DMS114 treated with DMSO at 0.1 percent for 48 hours (cell line): ENCODE measurements around the gene PKN1.

Source experiments
- DNase-seq: peaks from one replicate; lab custom pipeline; 2025; ENCODE audit not compliant: unreplicated experiment; lab: John Stamatoyannopoulos, UW

Gene PKN1

DNA sequence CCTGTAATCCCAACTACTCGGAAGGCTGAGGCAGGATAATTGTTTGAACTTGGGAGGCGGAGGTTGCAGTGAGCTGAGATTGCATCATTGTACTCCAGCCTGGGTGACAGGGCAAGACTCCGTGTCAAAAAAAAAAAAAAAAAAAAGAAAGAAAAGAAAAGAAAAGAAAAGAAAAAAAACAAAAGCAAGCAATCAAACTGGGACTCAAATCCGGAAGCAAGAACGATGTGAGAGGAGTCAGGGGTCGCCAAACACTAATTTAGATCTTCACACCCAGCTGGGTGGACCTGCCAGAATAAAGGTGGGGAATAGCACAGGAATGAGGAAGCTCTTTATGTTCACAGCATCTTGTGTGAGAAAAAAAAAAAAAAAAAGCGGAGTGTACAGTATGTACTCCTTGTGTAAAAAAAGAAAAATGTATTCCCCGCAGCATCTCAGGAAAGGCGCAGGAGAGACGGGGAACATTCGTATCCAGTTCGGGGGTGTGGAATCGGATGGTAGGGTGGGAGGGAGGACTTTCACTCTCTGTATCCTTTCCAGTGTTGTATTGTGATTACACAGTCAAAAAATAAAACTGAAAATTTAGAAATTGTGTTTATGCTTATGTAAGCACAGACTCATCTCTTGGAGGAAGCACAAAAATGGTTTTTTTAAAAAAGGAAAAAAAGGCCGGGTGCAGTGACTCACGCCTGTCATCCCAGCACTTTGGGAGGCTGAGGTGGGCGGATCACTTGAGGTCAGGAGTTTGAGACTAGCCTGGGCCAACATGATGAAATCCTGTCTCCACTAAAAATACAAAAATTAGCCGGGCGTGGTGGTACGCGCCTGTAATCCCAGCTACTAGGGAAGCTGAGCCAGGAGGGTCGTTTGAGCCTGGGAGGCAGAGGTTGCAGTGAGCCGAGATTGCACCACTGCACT is 77.5 kb downstream of the PKN1 start:
- DNase-seq = no peak

DNA sequence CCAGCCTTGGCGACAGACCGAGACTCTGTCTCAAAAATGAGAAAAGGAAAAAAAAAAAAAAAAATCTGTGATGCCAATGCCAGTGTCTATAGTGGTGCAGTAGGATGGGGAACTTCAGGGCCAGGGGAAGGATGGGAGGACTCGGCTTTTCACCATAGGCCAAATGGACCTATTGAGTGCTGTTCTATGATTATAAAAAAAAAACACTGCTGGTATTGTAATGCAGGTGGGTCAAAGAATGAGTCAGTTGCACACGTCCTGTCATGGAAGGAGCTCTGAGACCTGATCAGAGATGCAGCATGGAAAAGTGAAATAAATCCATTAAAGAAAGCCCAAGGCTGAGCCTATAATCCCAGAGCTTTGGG is 78.1 kb downstream of the PKN1 start:
- no peak for DNase-seq

DNA sequence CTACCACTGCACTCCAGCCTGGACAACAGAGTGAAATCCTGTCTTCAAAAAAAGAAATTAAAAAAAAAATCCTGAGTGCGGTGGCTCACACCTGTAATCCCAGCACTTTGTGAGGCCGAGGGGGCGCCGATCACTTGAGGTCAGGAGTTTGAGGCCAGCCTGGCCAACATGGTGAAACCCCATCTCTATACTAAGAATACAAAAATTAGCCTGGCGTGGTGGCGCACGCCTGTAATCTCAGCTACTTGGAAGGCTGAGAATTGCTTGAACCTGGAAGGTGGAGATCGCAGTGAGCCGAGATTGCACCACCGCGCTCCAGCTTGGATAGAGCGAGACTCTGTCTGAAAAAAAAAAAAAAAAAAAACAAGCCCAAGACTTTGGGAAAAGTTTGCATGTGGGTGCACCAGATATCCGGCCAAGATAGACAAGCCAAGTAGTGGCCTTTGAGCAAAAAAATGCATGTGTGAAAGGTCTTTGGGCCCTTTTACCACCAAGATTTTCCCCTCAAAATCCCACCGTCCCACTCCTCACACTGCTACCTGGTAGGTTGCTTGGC is 79.4 kb downstream of the PKN1 start:
- DNase-seq = no peak

- no peak for DNase-seq
Measured at GRCh38 chr19:14514215-14514863, 81.2 kb downstream of the PKN1 start.

DNA sequence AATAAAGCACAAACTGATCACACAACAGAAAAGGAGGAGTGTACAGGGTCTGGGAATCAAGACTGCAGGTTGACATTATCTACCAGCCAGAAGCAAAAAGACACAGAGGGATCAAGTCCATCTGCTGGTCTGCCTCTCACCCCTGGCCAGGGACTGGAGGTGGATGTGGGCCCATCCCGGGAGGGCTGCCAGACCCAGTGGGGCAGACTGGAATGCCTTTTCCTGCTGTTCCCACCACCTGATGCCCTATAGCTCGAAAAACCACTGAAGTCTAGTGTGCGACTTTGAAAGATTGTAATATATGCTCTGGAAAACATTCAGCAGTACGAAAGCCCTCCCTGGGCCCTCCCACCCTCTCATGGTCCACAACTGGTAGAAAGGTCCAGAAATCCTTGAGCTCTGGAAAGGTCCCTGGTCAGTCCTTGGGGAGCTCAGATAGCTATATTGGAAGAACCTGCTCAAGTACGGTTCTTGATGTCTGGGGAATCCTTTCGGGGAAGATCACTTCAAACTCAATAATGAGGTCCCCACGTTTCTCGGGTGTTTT is 82.5 kb downstream of the PKN1 start:
- DNase-seq = no peak

GRCh38 chr19:14516048-14516534 is 83.0 kb downstream of the PKN1 start:
- no peak for DNase-seq

- DNase-seq = no peak
Measured at GRCh38 chr19:14516746-14517438, 83.8 kb downstream of the PKN1 start.

GRCh38 chr19:14517446-14517839 is 84.3 kb downstream of the PKN1 start:
- no peak for DNase-seq

DNA sequence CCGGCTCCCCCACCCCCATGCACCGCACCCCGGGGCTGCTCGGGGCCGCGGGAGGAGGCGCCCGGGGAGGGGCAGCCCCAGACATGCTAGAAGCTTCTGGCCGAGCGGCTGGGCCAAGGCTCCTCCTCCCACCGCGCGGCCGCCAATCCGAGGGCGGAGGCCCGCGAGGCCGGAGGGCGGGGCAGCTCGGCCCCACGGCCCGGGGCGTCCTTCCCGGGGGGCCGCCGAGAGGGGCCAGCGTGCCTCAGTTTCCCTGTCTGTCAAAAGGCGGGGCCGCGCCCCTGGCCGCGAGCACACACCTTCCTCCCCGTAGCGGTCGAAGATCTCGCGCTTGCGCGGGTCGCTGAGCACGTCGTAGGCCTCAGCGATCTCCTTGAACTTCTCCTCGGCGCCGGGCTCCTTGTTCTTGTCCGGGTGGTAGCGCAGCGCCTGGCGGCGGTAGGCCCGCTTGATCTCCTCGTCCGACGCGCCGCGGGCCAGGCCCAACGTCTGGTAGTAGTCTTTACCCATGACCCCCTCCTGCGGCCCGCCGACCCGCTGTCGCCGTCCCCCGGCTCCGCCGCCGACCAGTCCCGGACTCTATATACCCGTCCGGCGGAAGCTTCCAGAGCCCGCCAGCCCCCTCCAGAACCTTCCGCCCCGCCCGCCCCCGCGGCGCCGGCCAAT is 84.9 kb downstream of the PKN1 start, which contains the start of gene DNAJB1:
Gene DNAJB1 (minus strand): TSS at position 558 of the 666 bp plus-strand sequence. CDS start 48 bp downstream, at position 510.
- no peak for DNase-seq

DNA sequence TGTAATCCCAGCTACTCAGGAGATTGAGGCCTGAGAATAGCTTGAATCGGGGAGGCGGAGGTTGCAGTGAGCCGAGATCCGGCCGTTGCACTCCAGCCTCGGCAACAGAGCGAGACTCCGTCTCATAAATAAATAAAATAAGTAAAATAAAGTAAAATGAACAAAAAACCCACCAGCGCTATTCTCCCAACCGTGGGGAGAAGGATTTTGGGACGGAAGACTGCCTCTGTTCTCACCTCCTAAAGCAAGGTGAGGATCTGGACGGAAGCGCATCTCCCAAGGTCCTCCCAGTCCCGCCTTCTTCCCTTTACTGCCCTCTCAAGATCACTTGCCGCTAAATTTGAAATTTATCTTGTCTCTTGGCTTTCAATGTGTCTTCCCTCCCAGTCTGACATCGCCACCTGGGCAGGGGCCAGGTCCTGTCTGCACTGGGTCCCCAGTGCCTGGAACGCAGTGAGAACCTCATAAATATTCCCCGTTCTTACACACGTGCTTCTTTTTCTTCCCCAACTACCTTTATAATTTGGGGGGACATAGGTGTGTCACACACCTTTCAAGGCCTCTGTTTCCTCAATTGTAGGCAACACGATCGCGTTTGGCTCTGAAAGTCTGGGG is 86.2 kb downstream of the PKN1 start:
- DNase-seq = no peak

DNA sequence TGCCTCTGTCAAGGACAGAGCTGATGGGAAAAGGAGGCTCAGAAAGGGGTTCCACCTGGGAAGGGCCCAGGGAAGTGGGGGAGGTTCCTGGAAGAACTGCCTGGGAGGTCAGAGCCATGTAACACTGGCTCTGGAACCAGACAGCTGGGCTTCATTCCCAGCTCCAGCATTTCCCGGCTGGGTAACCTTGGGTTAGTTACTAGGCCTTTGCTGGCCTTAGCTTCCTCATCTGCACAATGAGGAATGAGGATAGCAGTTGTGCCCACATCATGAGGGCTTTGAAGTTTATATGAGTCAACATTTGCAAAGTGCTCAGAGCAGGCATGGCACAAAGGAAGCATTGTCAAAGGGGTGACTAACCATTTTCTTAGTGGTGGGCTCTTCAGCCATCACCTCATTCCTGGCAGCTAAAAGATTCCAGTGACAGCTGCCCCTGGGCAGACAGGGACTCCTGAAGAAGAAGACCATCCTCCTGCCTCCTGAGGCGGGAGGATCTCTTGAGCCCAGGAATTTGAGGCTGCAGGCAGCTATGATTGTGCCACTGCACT is 86.8 kb downstream of the PKN1 start:
- DNase-seq = no peak

- no peak for DNase-seq
Measured at GRCh38 chr19:14520543-14520942, 87.4 kb downstream of the PKN1 start.
